Measurements from ENCODE around the gene SAXO1.

The SAXO1 gene

GRCh38 chr9:18976221-18976708 lies 56.7 kb downstream of the SAXO1 start:
- Histone ChIP-seq H3K36me3 (ENCODE audit: control insufficient read depth, low read length) (no peaks in the 10 kb centered on the region), H3F3A (ENCODE audit: control insufficient read depth, insufficient read depth) (no peaks in the 10 kb centered on the region), H3K27me3 (ENCODE audit: control insufficient read depth, low read length) (no peaks in the 10 kb centered on the region), H4K20me1 (ENCODE audit: control insufficient read depth, insufficient read depth, low read depth, low read length) (no peaks in the 10 kb centered on the region), H3K9me3 (ENCODE audit: control insufficient read depth, insufficient read depth, low read length) (no peaks in the 10 kb centered on the region), H3K4me3 (ENCODE audit: low read length) (no peak overlapping the region), H3K4me1 (ENCODE audit: control insufficient read depth, low read length) (no peaks in the 10 kb centered on the region), H3K4me2 (ENCODE audit: low read length) (no peak overlapping the region), H3K27ac (ENCODE audit: low read depth, low read length) (no peak overlapping the region), H3K79me2 (ENCODE audit: control insufficient read depth, low read length) (no peaks in the 10 kb centered on the region), H3K9me2 (replicated peaks; ENCODE audit: control insufficient read depth, low read length) (no peaks in the 10 kb centered on the region)
- TF ChIP-seq EZH2phosphoT487 (IDR thresholded peaks at IDR 0.05; ENCODE audit: borderline replicate concordance, low read length) (no peak), CTCF (IDR thresholded peaks at IDR 0.05; ENCODE audit: low read depth, low read length, poor library complexity, severe bottlenecking) (no peak)

GRCh38 chr9:18973348-18973747 lies 59.7 kb downstream of the SAXO1 start:
- Histone ChIP-seq H3K27me3 (ENCODE audit: control insufficient read depth, low read length) (no peaks in the 10 kb centered on the region), H3K36me3 (ENCODE audit: control insufficient read depth, low read length) (no peaks in the 10 kb centered on the region), H3K79me2 (ENCODE audit: control insufficient read depth, low read length) (no peaks in the 10 kb centered on the region), H4K20me1 (ENCODE audit: control insufficient read depth, insufficient read depth, low read depth, low read length) (no peaks in the 10 kb centered on the region), H3K9me3 (ENCODE audit: control insufficient read depth, insufficient read depth, low read length) (no peaks in the 10 kb centered on the region), H3F3A (ENCODE audit: control insufficient read depth, insufficient read depth) (no peaks in the 10 kb centered on the region), H3K4me1 (ENCODE audit: control insufficient read depth, low read length) (no peaks in the 10 kb centered on the region), H3K4me3 (ENCODE audit: low read length) (no peak overlapping the region), H3K9me2 (replicated peaks; ENCODE audit: control insufficient read depth, low read length) (no peaks in the 10 kb centered on the region), H3K4me2 (ENCODE audit: low read length) (no peak overlapping the region), H3K27ac (ENCODE audit: low read depth, low read length) (no peak overlapping the region)
- TF ChIP-seq EZH2phosphoT487 (IDR thresholded peaks at IDR 0.05; ENCODE audit: borderline replicate concordance, low read length) = no peak
- TF ChIP-seq CTCF (IDR thresholded peaks at IDR 0.05; ENCODE audit: low read depth, low read length, poor library complexity, severe bottlenecking) = no peak

- Histone ChIP-seq H3F3A (ENCODE audit: control insufficient read depth, insufficient read depth) (no peaks in the 10 kb centered on the region), H3K36me3 (ENCODE audit: control insufficient read depth, low read length) (no peaks in the 10 kb centered on the region), H3K4me3 (ENCODE audit: low read length) (no peak overlapping the region), H3K4me2 (ENCODE audit: low read length) (no peak overlapping the region), H3K27ac (ENCODE audit: low read depth, low read length) (no peak overlapping the region), H3K9me2 (replicated peaks; ENCODE audit: control insufficient read depth, low read length) (no peaks in the 10 kb centered on the region), H3K4me1 (ENCODE audit: control insufficient read depth, low read length) (no peaks in the 10 kb centered on the region), H4K20me1 (ENCODE audit: control insufficient read depth, insufficient read depth, low read depth, low read length) (no peaks in the 10 kb centered on the region), H3K79me2 (ENCODE audit: control insufficient read depth, low read length) (no peaks in the 10 kb centered on the region), H3K9me3 (ENCODE audit: control insufficient read depth, insufficient read depth, low read length) (no peaks in the 10 kb centered on the region), H3K27me3 (ENCODE audit: control insufficient read depth, low read length) (no peaks in the 10 kb centered on the region)
- TF ChIP-seq CTCF (IDR thresholded peaks at IDR 0.05; ENCODE audit: low read depth, low read length, poor library complexity, severe bottlenecking) (no peak), EZH2phosphoT487 (IDR thresholded peaks at IDR 0.05; ENCODE audit: borderline replicate concordance, low read length) (no peak)
These were observed 60.3 kb downstream of the SAXO1 start for GRCh38 chr9:18972675-18973074.
